Keratinocyte (primary cell): ENCODE measurements around the gene RPL38. TPM values are rescaled to one million over a fixed set of nuclear protein-coding genes. Genes with fewer than 3 reads are reported as not detected.

Experiments
- DNase-seq: peaks from one replicate; pipeline ENCODE4 v3.0.0-alpha.2; 2011; ENCODE audit warnings: low read depth, missing footprints, low spot score
- FAIRE-seq: peaks from 2 replicates; lab custom pipeline; 2011; peaks lifted over from hg19 to GRCh38; lab: Jason Lieb, UNC
- H2AFZ ChIP-seq: 2 replicates; pipeline ENCODE4 v1.6.0; 2012; ENCODE audit warnings: low read length, control low read depth, inconsistent platforms; ENCODE audit not compliant: control insufficient read depth
- H3K27ac ChIP-seq: 2 replicates; pipeline ENCODE4 v1.5.1; 2011; ENCODE audit warnings: low read length; ENCODE audit not compliant: control insufficient read depth, insufficient read depth
- H3K27me3 ChIP-seq: 3 replicates; pipeline ENCODE4 v1.6.0; 2011; ENCODE audit warnings: low read length; ENCODE audit not compliant: control insufficient read depth, insufficient read depth; ENCODE audit errors: extremely low read depth
- H3K36me3 ChIP-seq, 2 experiments: 2 replicates in 1 of 2; 3 replicates in 1 of 2; pipeline ENCODE4 v1.5.1; 2011; ENCODE audit warnings: low read length in 2 of 2, mild to moderate bottlenecking in 1 of 2; ENCODE audit not compliant: control insufficient read depth in 2 of 2, insufficient read depth in 2 of 2; ENCODE audit errors: extremely low read depth in 1 of 2
- H3K4me1 ChIP-seq: 3 replicates; pipeline ENCODE4 v1.5.1; 2011; ENCODE audit warnings: low read length; ENCODE audit not compliant: control insufficient read depth, insufficient read depth; ENCODE audit errors: extremely low read depth
- H3K4me2 ChIP-seq: 3 replicates; pipeline ENCODE4 v1.6.0; 2011; ENCODE audit warnings: low read depth, low read length; ENCODE audit not compliant: control insufficient read depth, insufficient read depth; ENCODE audit errors: extremely low read depth
- H3K4me3 ChIP-seq, 3 experiments: fragments of 200-600 bp in 1 of 3; sonication (generic) in 1 of 3; 2 replicates in 2 of 3; 3 replicates in 1 of 3; pipeline ENCODE4 v1.5.1; 2011 to 2016; ENCODE audit warnings: low read length in 3 of 3, mild to moderate bottlenecking in 3 of 3, control low read depth in 2 of 3, inconsistent platforms in 1 of 3, low read depth in 1 of 3, mixed read lengths in 1 of 3, mixed run types in 1 of 3, moderate library complexity in 1 of 3; ENCODE audit not compliant: control insufficient read depth in 2 of 3, insufficient read depth in 2 of 3; ENCODE audit errors: extremely low read depth in 1 of 3
- H3K79me2 ChIP-seq: 2 replicates; pipeline ENCODE4 v1.6.0; 2012; ENCODE audit warnings: low read length; ENCODE audit not compliant: control insufficient read depth, insufficient read depth
- H3K9ac ChIP-seq: 3 replicates; pipeline ENCODE4 v1.6.0; 2011; ENCODE audit warnings: low read length; ENCODE audit not compliant: control insufficient read depth, insufficient read depth; ENCODE audit errors: extremely low read depth
- H3K9me1 ChIP-seq: 3 replicates; pipeline ENCODE4 v1.6.0; 2011; ENCODE audit warnings: low read length; ENCODE audit not compliant: control insufficient read depth, insufficient read depth; ENCODE audit errors: extremely low read depth
- H3K9me3 ChIP-seq: 2 replicates; pipeline ENCODE4 v1.5.1; 2012; ENCODE audit warnings: low read depth, low read length; ENCODE audit not compliant: control insufficient read depth
- H4K20me1 ChIP-seq: 3 replicates; pipeline ENCODE4 v1.6.0; 2011; ENCODE audit warnings: low read length; ENCODE audit not compliant: control insufficient read depth, insufficient read depth; ENCODE audit errors: extremely low read depth
- EZH2 ChIP-seq: IDR thresholded peaks from one replicate; pipeline ENCODE4 v1.6.1; 2012; ENCODE audit warnings: inconsistent platforms, mild to moderate bottlenecking, low read length, moderate library complexity
- dilution Hi-C: fragments of 300-500 bp; cut with MboI; formaldehyde crosslinking; loops from one replicate; pipeline ENCODE4 v1.7.0; 2020; ENCODE audit warnings: low sequenced_read_pairs; ENCODE audit not compliant: extremely low pct_ligation_motif_present
- polyA plus RNA-seq, 5 experiments: library from polyadenylated mRNA; depleted of rRNA in 3 of 5; stranded (reverse) in 3 of 5; stranded (forward) in 1 of 5; unstranded in 1 of 5; fragments of >200 nt; gene quantifications; 1 replicate in 1 of 5; 2 replicates in 3 of 5; 3 replicates in 1 of 5; pipeline versions ENCODE4 v1.2.1 to v1.2.3, GENCODE V29; 2011 to 2012; ENCODE audit warnings: missing spikeins in 2 of 5, low read depth in 1 of 5, low replicate concordance in 1 of 5
- TF ChIP-seq, protein P1 (sequence below), 3 experiments: IDR thresholded peaks in 1 of 3; conservative IDR thresholded peaks in 1 of 3; optimal IDR thresholded peaks in 1 of 3; 2 replicates in 2 of 3; 3 replicates in 1 of 3; pipeline versions ENCODE3 to v1.5.1; 2011; ENCODE audit warnings: low read length in 3 of 3, mild to moderate bottlenecking in 3 of 3, moderate library complexity in 2 of 3, control low read depth in 1 of 3, inconsistent platforms in 1 of 3; ENCODE audit not compliant: insufficient read depth in 2 of 3; ENCODE audit errors: extremely low read depth in 1 of 3

RPL38 gene
- polyA plus RNA-seq, 1 donor (not counting 4 experiments of a cell fraction or from before 2014, with no cell fraction given): 1,779 TPM

DNA sequence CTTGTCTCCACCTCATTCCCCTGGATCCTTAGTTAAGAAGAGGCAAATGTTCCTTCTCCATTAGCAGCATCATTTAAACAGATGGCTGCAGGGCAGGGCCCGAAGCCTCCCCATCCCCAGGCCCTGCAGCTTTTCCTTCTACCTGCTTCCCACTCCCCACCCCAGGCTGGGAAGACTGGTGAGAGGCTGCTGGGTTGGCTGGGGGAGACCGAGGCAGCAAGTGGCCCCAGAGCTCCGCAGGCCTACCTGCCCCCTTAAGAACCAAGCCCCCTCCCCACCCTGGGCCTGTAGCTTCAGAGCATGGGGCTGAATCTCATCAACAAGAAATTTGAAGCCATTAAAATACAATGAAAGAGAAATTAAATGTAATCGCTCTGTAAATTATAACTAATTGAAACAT lies 22.1 kb upstream of the RPL38 start:
- Histone ChIP-seq H3K9me1 (no peaks in the 10 kb centered on the region), H3K4me1 (no peaks in the 10 kb centered on the region), H3K9ac (no peak overlapping the region), H3K27me3 (no peaks in the 10 kb centered on the region), H3K4me3 (no peak overlapping the region), H3K36me3 (no peaks in the 10 kb centered on the region), H3K4me2 (no peak overlapping the region), H3K79me2 (no peaks in the 10 kb centered on the region), H3K9me3 (no peaks in the 10 kb centered on the region), H3K27ac (no peak overlapping the region), H2AFZ (no peak overlapping the region), H4K20me1 (no peaks in the 10 kb centered on the region)
- TF ChIP-seq, protein P1, sequence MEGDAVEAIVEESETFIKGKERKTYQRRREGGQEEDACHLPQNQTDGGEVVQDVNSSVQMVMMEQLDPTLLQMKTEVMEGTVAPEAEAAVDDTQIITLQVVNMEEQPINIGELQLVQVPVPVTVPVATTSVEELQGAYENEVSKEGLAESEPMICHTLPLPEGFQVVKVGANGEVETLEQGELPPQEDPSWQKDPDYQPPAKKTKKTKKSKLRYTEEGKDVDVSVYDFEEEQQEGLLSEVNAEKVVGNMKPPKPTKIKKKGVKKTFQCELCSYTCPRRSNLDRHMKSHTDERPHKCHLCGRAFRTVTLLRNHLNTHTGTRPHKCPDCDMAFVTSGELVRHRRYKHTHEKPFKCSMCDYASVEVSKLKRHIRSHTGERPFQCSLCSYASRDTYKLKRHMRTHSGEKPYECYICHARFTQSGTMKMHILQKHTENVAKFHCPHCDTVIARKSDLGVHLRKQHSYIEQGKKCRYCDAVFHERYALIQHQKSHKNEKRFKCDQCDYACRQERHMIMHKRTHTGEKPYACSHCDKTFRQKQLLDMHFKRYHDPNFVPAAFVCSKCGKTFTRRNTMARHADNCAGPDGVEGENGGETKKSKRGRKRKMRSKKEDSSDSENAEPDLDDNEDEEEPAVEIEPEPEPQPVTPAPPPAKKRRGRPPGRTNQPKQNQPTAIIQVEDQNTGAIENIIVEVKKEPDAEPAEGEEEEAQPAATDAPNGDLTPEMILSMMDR (optimal IDR thresholded peaks at IDR 0.05 in 1 of 3, IDR thresholded peaks at IDR 0.05 in 1 of 3, conservative IDR thresholded peaks at IDR 0.05 in 1 of 3; ENCODE audit: extremely low read depth in 1 of 3, insufficient read depth in 2 of 3, low read length in 3 of 3): no peak
- TF ChIP-seq EZH2: no peak
- FAIRE-seq (no peak), DNase-seq (no peak)
- dilution Hi-C loops: no loop called here

DNA sequence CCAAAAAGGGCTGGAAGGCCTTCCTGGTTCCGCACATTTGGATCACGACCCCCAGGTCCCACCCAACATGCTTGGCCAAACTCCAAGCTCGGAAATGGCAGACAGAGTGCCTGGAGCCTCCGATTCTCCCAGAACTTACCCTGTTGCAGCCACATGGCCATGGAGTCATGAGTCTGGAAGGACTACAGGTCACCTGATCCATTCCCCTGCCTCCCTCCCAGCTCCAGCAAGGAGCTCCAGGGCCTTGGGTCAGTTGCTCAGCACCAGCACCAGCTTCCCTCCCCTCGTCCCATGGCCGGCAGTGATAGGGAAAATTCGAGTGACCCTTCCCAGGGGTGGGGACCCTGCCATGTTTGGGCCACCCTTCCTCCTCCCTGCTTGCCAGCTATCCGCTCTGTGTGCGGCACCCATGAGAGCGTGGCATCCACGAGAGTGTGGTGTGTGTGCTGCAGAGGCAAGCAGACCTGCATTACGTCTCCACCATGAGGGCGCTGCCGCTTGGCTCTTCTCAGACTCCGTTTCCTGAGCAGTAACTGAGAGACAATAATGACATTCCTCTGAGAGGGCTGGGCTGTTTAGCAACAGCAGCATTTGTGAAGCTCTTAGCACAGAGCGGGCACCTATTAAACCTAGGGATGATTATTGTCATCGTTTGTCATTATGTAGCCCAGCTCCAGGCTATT lies 21.3 kb upstream of the RPL38 start:
- H3K9ac ChIP-seq: no peak overlapping the region
- H3K9me3 ChIP-seq: no peaks in the 10 kb centered on the region
- H3K79me2 ChIP-seq: no peaks in the 10 kb centered on the region
- TF ChIP-seq, protein P1 (optimal IDR thresholded peaks at IDR 0.05 in 1 of 3, IDR thresholded peaks at IDR 0.05 in 1 of 3, conservative IDR thresholded peaks at IDR 0.05 in 1 of 3; ENCODE audit: extremely low read depth in 1 of 3, insufficient read depth in 2 of 3, low read length in 3 of 3): no peak
- H3K36me3 ChIP-seq: no peaks in the 10 kb centered on the region
- DNase-seq: no peak
- H3K27me3 ChIP-seq: peaks cover 2% of the 10 kb centered on the region
- no peaks in the 10 kb centered on the region for H3K9me1 ChIP-seq
- H3K4me3 ChIP-seq: no peak overlapping the region
- H3K4me1 ChIP-seq: no peaks in the 10 kb centered on the region
- no peak overlapping the region for H3K27ac ChIP-seq
- no peaks in the 10 kb centered on the region for H4K20me1 ChIP-seq
- no peak overlapping the region for H3K4me2 ChIP-seq
- H2AFZ ChIP-seq: no peak overlapping the region
- no peak for FAIRE-seq
- dilution Hi-C loops: no loop called here
